ENCODE measurements around the gene EXD3. TPM values are rescaled to one million over a fixed set of nuclear protein-coding genes. Genes with fewer than 3 reads are reported as not detected.

Gene EXD3
- total RNA-seq, 2 experiments from 2014 or later, result 20.8 to 27.0 TPM

DNA sequence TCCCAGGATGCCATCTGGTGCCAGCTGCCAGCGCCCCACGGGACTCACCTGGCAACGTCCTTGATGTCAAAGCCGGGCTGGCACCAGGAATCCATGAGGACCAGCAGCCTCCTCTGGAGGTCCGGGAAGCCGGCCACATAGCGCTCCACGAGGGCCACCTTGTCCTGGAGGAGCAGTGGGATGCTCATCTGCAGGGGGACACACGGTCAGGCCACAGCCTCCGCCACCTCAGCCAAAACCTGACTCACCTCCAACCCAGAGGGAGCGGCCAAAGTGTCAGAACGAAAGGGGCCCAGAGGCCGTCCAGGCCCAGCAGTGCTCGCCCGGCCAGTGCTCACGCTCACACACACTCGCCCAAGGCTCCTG is 56.5 kb downstream of the EXD3 start:
- TF ChIP-seq, protein P1, sequence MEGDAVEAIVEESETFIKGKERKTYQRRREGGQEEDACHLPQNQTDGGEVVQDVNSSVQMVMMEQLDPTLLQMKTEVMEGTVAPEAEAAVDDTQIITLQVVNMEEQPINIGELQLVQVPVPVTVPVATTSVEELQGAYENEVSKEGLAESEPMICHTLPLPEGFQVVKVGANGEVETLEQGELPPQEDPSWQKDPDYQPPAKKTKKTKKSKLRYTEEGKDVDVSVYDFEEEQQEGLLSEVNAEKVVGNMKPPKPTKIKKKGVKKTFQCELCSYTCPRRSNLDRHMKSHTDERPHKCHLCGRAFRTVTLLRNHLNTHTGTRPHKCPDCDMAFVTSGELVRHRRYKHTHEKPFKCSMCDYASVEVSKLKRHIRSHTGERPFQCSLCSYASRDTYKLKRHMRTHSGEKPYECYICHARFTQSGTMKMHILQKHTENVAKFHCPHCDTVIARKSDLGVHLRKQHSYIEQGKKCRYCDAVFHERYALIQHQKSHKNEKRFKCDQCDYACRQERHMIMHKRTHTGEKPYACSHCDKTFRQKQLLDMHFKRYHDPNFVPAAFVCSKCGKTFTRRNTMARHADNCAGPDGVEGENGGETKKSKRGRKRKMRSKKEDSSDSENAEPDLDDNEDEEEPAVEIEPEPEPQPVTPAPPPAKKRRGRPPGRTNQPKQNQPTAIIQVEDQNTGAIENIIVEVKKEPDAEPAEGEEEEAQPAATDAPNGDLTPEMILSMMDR (conservative IDR thresholded peaks at IDR 0.05; ENCODE audit: low read length), result no peak
- no peak for TF ChIP-seq EZH2phosphoT487 (IDR thresholded peaks at IDR 0.05; ENCODE audit: borderline replicate concordance, low read depth, low read length)
- no peaks in the 10 kb centered on the region for H3K4me1 ChIP-seq (ENCODE audit: insufficient read depth, low read length, poor library complexity, severe bottlenecking)
- H3K4me2 ChIP-seq (ENCODE audit: low read length), result no peak overlapping the region
- no peaks in the 10 kb centered on the region for H3K36me3 ChIP-seq (ENCODE audit: insufficient read depth, low read length)
- no peaks in the 10 kb centered on the region for H3K9me2 ChIP-seq (ENCODE audit: insufficient read depth, low read length)
- no peaks in the 10 kb centered on the region for H3K9me3 ChIP-seq (ENCODE audit: low read length)
- BruUV-seq (replicated peaks), result no TSS peak
- no peaks in the 10 kb centered on the region for H4K20me1 ChIP-seq (ENCODE audit: insufficient read depth, low read length)
- CTCF ChIA-PET (ENCODE audit: unreplicated experiment), result no interaction called here
- no peak overlapping the region for H2AFZ ChIP-seq (ENCODE audit: low read length)
- H3K79me2 ChIP-seq (ENCODE audit: insufficient read depth, low read depth, low read length), result no peaks in the 10 kb centered on the region
- H3K27ac ChIP-seq (ENCODE audit: low read depth, low read length, poor library complexity, severe bottlenecking), result no peak overlapping the region
- H3K4me3 ChIP-seq (ENCODE audit: low read depth, low read length, poor library complexity, severe bottlenecking), result no peak overlapping the region
- intact Hi-C loops (cut with micrococcal nuclease; ENCODE audit: unreplicated experiment), result no loop called here
- no peak for DNase-seq (ENCODE audit: low spot score)
- POLR2A ChIA-PET, result no interaction called here

DNA sequence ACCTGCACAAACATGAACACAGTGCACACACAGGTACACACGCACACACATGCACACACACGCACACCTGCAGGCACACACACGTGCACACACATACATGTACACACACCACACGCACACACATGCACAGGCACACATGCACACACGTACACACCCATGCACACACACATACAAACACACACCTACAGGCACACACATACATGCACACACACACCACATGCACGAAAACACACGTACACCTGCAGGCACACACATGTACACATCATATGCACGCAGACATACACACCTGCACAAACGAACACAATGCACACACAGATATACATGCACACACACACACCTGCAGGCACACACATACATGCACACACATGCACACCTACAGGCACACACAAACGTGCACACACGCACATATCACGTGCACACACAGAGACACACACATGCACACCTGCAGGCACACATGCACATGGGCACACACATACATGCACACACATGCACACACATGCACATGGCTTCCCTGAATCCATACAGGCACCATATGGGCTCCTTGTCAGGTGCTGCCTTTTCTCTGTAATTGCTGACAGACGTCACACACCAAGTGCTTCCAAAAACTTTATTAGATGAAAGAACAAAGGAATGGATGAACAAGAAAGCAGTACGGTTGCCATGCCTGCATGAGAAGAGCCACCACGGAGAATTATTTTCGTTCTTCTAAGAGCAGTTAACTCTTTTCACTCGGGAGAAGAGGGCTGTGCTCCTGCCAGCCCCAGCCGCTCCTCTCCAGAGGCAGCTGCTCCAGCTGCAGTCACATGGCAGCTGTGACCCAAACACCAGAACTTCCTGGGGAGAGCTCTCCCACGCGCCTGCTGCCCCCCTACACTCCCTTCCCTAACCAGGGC is 57.2 kb downstream of the EXD3 start:
- no peak for DNase-seq (ENCODE audit: low spot score)
- H3K9me3 ChIP-seq (ENCODE audit: low read length), result no peaks in the 10 kb centered on the region
- TF ChIP-seq, protein P1 (conservative IDR thresholded peaks at IDR 0.05; ENCODE audit: low read length), result no peak
- TF ChIP-seq EZH2phosphoT487 (IDR thresholded peaks at IDR 0.05; ENCODE audit: borderline replicate concordance, low read depth, low read length), result no peak
- BruUV-seq (replicated peaks), result no TSS peak
- intact Hi-C loops (cut with micrococcal nuclease; ENCODE audit: unreplicated experiment), result no loop called here
- H4K20me1 ChIP-seq (ENCODE audit: insufficient read depth, low read length), result no peaks in the 10 kb centered on the region
- H3K4me1 ChIP-seq (ENCODE audit: insufficient read depth, low read length, poor library complexity, severe bottlenecking), result no peaks in the 10 kb centered on the region
- H3K4me2 ChIP-seq (ENCODE audit: low read length), result no peak overlapping the region
- no peaks in the 10 kb centered on the region for H3K79me2 ChIP-seq (ENCODE audit: insufficient read depth, low read depth, low read length)
- CTCF ChIA-PET (ENCODE audit: unreplicated experiment), result no interaction called here
- no peaks in the 10 kb centered on the region for H3K36me3 ChIP-seq (ENCODE audit: insufficient read depth, low read length)
- POLR2A ChIA-PET, result no interaction called here
- no peak overlapping the region for H3K4me3 ChIP-seq (ENCODE audit: low read depth, low read length, poor library complexity, severe bottlenecking)
- no peak overlapping the region for H2AFZ ChIP-seq (ENCODE audit: low read length)
- H3K27ac ChIP-seq (ENCODE audit: low read depth, low read length, poor library complexity, severe bottlenecking), result no peak overlapping the region
- no peaks in the 10 kb centered on the region for H3K9me2 ChIP-seq (ENCODE audit: insufficient read depth, low read length)

DNA sequence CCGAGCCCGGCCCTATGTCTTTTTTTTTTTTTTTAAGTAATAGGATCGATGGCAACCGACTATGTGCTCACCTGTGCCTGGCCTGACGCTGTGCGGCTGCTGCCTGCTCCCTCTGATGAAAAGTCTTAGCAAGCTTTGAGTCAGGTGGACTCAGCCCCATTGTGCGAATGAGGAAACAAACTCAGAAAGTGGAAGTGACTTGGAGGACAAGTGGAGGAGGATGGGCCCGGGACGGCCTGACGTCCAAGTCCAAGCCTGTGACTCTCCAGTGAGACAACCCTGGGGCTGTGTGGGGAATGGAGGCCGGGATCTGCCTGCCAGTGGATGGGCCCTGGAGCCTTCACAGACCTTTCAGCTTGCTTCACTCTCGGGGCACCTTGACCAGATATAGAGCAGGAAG is 57.9 kb downstream of the EXD3 start:
- ChIA-PET CTCF (ENCODE audit: unreplicated experiment) (no interaction called here), POLR2A (no interaction called here)
- no peaks in the 10 kb centered on the region for H3K4me1 ChIP-seq (ENCODE audit: insufficient read depth, low read length, poor library complexity, severe bottlenecking)
- H3K79me2 ChIP-seq (ENCODE audit: insufficient read depth, low read depth, low read length), result no peaks in the 10 kb centered on the region
- H3K9me3 ChIP-seq (ENCODE audit: low read length), result no peaks in the 10 kb centered on the region
- intact Hi-C loops (cut with micrococcal nuclease; ENCODE audit: unreplicated experiment), result no loop called here
- H3K4me3 ChIP-seq (ENCODE audit: low read depth, low read length, poor library complexity, severe bottlenecking), result no peak overlapping the region
- H3K27ac ChIP-seq (ENCODE audit: low read depth, low read length, poor library complexity, severe bottlenecking), result no peak overlapping the region
- DNase-seq (ENCODE audit: low spot score), result no peak
- H4K20me1 ChIP-seq (ENCODE audit: insufficient read depth, low read length), result no peaks in the 10 kb centered on the region
- H3K9me2 ChIP-seq (ENCODE audit: insufficient read depth, low read length), result no peaks in the 10 kb centered on the region
- H3K4me2 ChIP-seq (ENCODE audit: low read length), result no peak overlapping the region
- no peak for TF ChIP-seq EZH2phosphoT487 (IDR thresholded peaks at IDR 0.05; ENCODE audit: borderline replicate concordance, low read depth, low read length)
- TF ChIP-seq, protein P1 (conservative IDR thresholded peaks at IDR 0.05; ENCODE audit: low read length), result no peak
- H2AFZ ChIP-seq (ENCODE audit: low read length), result no peak overlapping the region
- no TSS peak for BruUV-seq (replicated peaks)
- no peaks in the 10 kb centered on the region for H3K36me3 ChIP-seq (ENCODE audit: insufficient read depth, low read length)
